CD14-positive monocyte (primary cell): ENCODE results near the gene PDE1A. TPM values are rescaled to one million over a fixed set of nuclear protein-coding genes. Genes with fewer than 3 reads are reported as not detected.

Experiments used
- DNase-seq, 3 donors: peaks; one replicate each; pipeline ENCODE4 v3.0.0-alpha.2; 2011 to 2022
- H2AFZ ChIP-seq: 2 replicates; pipeline ENCODE4 v1.6.0; 2012; ENCODE audit warnings: mild to moderate bottlenecking, low read depth, low read length, inconsistent platforms; ENCODE audit not compliant: insufficient read depth, poor library complexity, severe bottlenecking
- H3K27ac ChIP-seq, 2 donors: 1 replicate in 1 of 2; 2 replicates in 1 of 2; pipeline ENCODE4 v1.5.1; 2012 to 2013; ENCODE audit warnings: low read length in 2 of 2, control low read depth in 1 of 2, inconsistent platforms in 1 of 2, low read depth in 1 of 2, mild to moderate bottlenecking in 1 of 2
- H3K27me3 ChIP-seq, 2 donors: one replicate each; pipeline versions ENCODE4 v1.6.0 to v1.6.1; 2011 to 2013; ENCODE audit warnings: low read length in 2 of 2; ENCODE audit not compliant: control insufficient read depth in 2 of 2, insufficient read depth in 2 of 2
- H3K36me3 ChIP-seq, 2 donors: replicated peaks in 1 of 2; 1 replicate in 1 of 2; 2 replicates in 1 of 2; pipeline versions ENCODE4 v1.5.1 to v1.6.1; 2012 to 2013; ENCODE audit warnings: low read length in 2 of 2, control low read depth in 1 of 2, inconsistent platforms in 1 of 2, mild to moderate bottlenecking in 1 of 2; ENCODE audit not compliant: insufficient read depth in 2 of 2, control insufficient read depth in 1 of 2
- H3K4me1 ChIP-seq, 2 donors: 1 replicate in 1 of 2; 2 replicates in 1 of 2; pipeline versions ENCODE4 v1.5.1 to v1.6.1; 2012 to 2013; ENCODE audit warnings: low read length in 2 of 2, control low read depth in 1 of 2, inconsistent platforms in 1 of 2, mild to moderate bottlenecking in 1 of 2, moderate library complexity in 1 of 2; ENCODE audit not compliant: insufficient read depth in 2 of 2, control insufficient read depth in 1 of 2
- H3K4me2 ChIP-seq: replicated peaks from 2 replicates; pipeline ENCODE3; 2012; ENCODE audit warnings: low read length, moderate library complexity, mild to moderate bottlenecking; ENCODE audit not compliant: poor library complexity, severe bottlenecking; ENCODE audit errors: extremely low read depth
- H3K4me3 ChIP-seq, 3 experiments: fragments of 200-600 bp in 1 of 3; sonication (generic) in 1 of 3; replicated peaks in 1 of 3; 1 replicate in 2 of 3; 2 replicates in 1 of 3; pipeline ENCODE4 v1.5.1; 2011 to 2013; ENCODE audit warnings: low read length in 3 of 3, mild to moderate bottlenecking in 3 of 3, control low read depth in 2 of 3, low read depth in 2 of 3, inconsistent platforms in 1 of 3, moderate library complexity in 1 of 3
- H3K79me2 ChIP-seq: 2 replicates; pipeline ENCODE4 v1.6.0; 2012; ENCODE audit warnings: mild to moderate bottlenecking, control low read depth, inconsistent platforms, low read length, moderate library complexity; ENCODE audit not compliant: insufficient read depth
- H3K9ac ChIP-seq: 2 replicates; pipeline ENCODE4 v1.6.0; 2017; ENCODE audit warnings: low read length, mild to moderate bottlenecking; ENCODE audit not compliant: insufficient read depth, poor library complexity, severe bottlenecking
- H3K9me3 ChIP-seq, 2 donors: replicated peaks in 1 of 2; 1 replicate in 1 of 2; 2 replicates in 1 of 2; pipeline versions ENCODE4 v1.5.1 to v1.6.1; 2012 to 2013; ENCODE audit warnings: low read length in 2 of 2, control low read depth in 1 of 2; ENCODE audit not compliant: control insufficient read depth in 1 of 2, insufficient read depth in 1 of 2
- H4K20me1 ChIP-seq: 2 replicates; pipeline ENCODE4 v1.6.0; 2012; ENCODE audit warnings: mild to moderate bottlenecking, low read length, control low read depth, moderate library complexity; ENCODE audit not compliant: insufficient read depth
- H3K27ac Mint-ChIP-seq, 7 donors: one replicate each; pipeline ENCODE4 v1.8.0; 2020; ENCODE audit warnings: mild to moderate bottlenecking in 7 of 7, mixed read lengths in 7 of 7, moderate library complexity in 6 of 7, inconsistent platforms in 2 of 7
- H3K27me3 Mint-ChIP-seq, 3 donors: one replicate each; pipeline ENCODE4 v1.8.0; 2021 to 2022; ENCODE audit warnings: low read depth in 3 of 3, mild to moderate bottlenecking in 3 of 3, mixed read lengths in 3 of 3, moderate library complexity in 3 of 3, inconsistent platforms in 1 of 3
- H3K36me3 Mint-ChIP-seq, 2 donors: one replicate each; pipeline ENCODE4 v1.8.0; 2020; ENCODE audit warnings: mixed read lengths in 2 of 2, inconsistent platforms in 1 of 2, mild to moderate bottlenecking in 1 of 2
- H3K4me1 Mint-ChIP-seq: one replicate; pipeline ENCODE4 v1.8.0; 2020; ENCODE audit warnings: mild to moderate bottlenecking, mixed read lengths
- H3K4me3 Mint-ChIP-seq, 2 donors: one replicate each; pipeline ENCODE4 v1.8.0; 2020; ENCODE audit warnings: mild to moderate bottlenecking in 2 of 2, mixed read lengths in 2 of 2, moderate library complexity in 1 of 2
- H3K9me3 Mint-ChIP-seq, 7 donors: one replicate each; pipeline ENCODE4 v1.8.0; 2020 to 2022; ENCODE audit warnings: mixed read lengths in 7 of 7, mild to moderate bottlenecking in 6 of 7, moderate library complexity in 6 of 7, inconsistent platforms in 2 of 7
- WGBS: methylation state at CpG from one replicate; pipeline ENCODE4 v1.1.5; 2013; ENCODE audit warnings: missing lambda C conversion rate; ENCODE audit not compliant: insufficient coverage; 5-methylcytosine and 5-hydroxymethylcytosine counted together
- intact Hi-C, 2 donors: fragments of 100-400 bp; cut with micrococcal nuclease; formaldehyde crosslinking; loops; one replicate each; pipeline versions ENCODE4 v1.15.0 to v1.15.1; 2023
- polyA plus RNA-seq, 3 donors: library from polyadenylated mRNA; depleted of rRNA in 1 of 3; unstranded in 2 of 3; stranded (reverse) in 1 of 3; fragments of 300-500 nt in 2 of 3; fragments of >200 nt in 1 of 3; fragmentation: Illumina TruSeq in 2 of 3; gene quantifications; 1 replicate in 2 of 3; 2 replicates in 1 of 3; pipeline ENCODE4 v1.2.3, GENCODE V29; 2012 to 2021
- TF ChIP-seq, protein P1 (sequence below): fragments of 200-600 bp; IDR thresholded peaks from one replicate; pipeline ENCODE4 v1.8.0; 2022; ENCODE audit warnings: antibody characterized with exemption, mild to moderate bottlenecking

PDE1A gene
- polyA plus RNA-seq, 3 donors: not detected

DNA sequence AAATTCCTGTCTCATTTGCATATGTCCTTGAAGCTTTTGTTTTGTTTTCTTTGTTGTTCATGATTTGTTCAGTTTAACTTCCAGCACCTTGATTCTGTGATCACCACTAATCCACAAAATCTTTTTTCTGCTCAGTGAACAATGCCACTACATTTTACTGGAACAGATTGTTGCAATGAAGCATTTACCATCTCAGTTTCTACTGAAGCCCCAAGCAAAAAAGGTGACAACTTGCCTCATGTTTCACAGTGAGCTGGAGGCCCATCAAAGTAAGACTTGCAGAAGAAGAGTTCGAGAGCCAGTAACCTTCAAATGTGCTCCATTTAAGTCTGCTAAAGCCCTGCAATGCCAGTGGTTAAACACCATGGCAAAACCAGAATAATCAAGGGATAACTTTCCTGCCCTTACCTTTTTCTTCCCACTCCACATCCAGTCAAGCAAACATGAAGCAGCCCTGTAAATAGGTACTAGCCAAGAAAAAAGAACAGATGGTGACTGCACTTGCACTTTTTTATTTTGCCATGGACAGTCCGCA, 25.7 kb upstream of the PDE1A start:
- H3K27me3 ChIP-seq: no peaks in the 10 kb centered on the region
- H3K4me1 ChIP-seq: no peaks in the 10 kb centered on the region
- TF ChIP-seq, protein P1, sequence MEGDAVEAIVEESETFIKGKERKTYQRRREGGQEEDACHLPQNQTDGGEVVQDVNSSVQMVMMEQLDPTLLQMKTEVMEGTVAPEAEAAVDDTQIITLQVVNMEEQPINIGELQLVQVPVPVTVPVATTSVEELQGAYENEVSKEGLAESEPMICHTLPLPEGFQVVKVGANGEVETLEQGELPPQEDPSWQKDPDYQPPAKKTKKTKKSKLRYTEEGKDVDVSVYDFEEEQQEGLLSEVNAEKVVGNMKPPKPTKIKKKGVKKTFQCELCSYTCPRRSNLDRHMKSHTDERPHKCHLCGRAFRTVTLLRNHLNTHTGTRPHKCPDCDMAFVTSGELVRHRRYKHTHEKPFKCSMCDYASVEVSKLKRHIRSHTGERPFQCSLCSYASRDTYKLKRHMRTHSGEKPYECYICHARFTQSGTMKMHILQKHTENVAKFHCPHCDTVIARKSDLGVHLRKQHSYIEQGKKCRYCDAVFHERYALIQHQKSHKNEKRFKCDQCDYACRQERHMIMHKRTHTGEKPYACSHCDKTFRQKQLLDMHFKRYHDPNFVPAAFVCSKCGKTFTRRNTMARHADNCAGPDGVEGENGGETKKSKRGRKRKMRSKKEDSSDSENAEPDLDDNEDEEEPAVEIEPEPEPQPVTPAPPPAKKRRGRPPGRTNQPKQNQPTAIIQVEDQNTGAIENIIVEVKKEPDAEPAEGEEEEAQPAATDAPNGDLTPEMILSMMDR: no peak
- DNase-seq: no peak
- no peak overlapping the region for H3K4me2 ChIP-seq
- H3K9me3 ChIP-seq: no peaks in the 10 kb centered on the region
- Mint-ChIP-seq H3K27ac (no peak overlapping the region), H3K27me3 (peaks cover 0 to 1% (median 0%) of the 10 kb centered on the region in 3 donors), H3K36me3 (no peaks in the 10 kb centered on the region), H3K4me1 (no peaks in the 10 kb centered on the region), H3K4me3 (no peak overlapping the region), H3K9me3 (peaks cover 0 to 4% (median 0%) of the 10 kb centered on the region in 7 donors)
- no peaks in the 10 kb centered on the region for H4K20me1 ChIP-seq
- no peaks in the 10 kb centered on the region for H3K79me2 ChIP-seq
- intact Hi-C loops: no loop called here
- H3K36me3 ChIP-seq: no peaks in the 10 kb centered on the region
- H2AFZ ChIP-seq: no peak overlapping the region
- 100% methylated on average over 1 of the region's 2 CpGs for WGBS
- no peak overlapping the region for H3K27ac ChIP-seq
- no peak overlapping the region for H3K9ac ChIP-seq
- H3K4me3 ChIP-seq: no peak overlapping the region

DNA sequence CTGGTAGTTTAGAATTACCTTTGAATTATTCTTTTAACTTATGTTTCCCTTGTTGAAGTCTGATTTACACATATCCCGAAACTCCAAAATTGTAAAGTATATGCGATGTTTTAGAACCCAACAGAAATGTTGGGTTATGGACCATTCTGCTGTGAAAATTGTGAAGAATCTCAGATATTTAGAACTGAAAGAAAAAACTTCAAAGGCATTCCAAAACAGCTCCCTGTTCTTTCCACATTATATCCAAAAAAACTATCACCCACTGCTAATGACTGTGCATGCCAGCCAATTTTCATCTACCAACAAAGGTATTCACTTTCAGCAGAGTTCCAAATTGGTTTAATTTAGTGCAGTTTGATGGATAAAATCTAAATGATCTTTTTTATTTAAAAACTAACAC, 21.5 kb upstream of the PDE1A start:
- no CpG with 5 or more reads among the region's 2 CpGs for WGBS
- H3K4me1 Mint-ChIP-seq: no peaks in the 10 kb centered on the region
- H3K9ac ChIP-seq: no peak overlapping the region

More for the DNA sequence above, 21.5 kb upstream of the PDE1A start:
- Histone ChIP-seq H3K4me2 (no peak overlapping the region), H3K9me3 (peaks cover 0 to 4% of the 10 kb centered on the region in 2 donors), H3K27me3 (no peaks in the 10 kb centered on the region), H3K27ac (no peak overlapping the region), H4K20me1 (no peaks in the 10 kb centered on the region), H3K79me2 (no peaks in the 10 kb centered on the region), H2AFZ (no peak overlapping the region), H3K4me3 (no peak overlapping the region), H3K4me1 (no peaks in the 10 kb centered on the region), H3K36me3 (no peaks in the 10 kb centered on the region)
- TF ChIP-seq, protein P1: no peak
- no peak overlapping the region for H3K4me3 Mint-ChIP-seq
- H3K36me3 Mint-ChIP-seq: no peaks in the 10 kb centered on the region
- DNase-seq: no peak
- intact Hi-C loops: no loop called here
- H3K27ac Mint-ChIP-seq: no peak overlapping the region
- peaks cover 0 to 1% (median 0%) of the 10 kb centered on the region in 3 donors for H3K27me3 Mint-ChIP-seq
- H3K9me3 Mint-ChIP-seq: peaks cover 0 to 9% (median 0%) of the 10 kb centered on the region in 7 donors
